ENCODE data around the gene MAP3K3.
A peak's percentile ranks its signal among the peaks of the same experiment; 100 is the strongest.

MAP3K3 gene

GRCh38 chr17:63700528-63701455 is 78.6 kb downstream of the MAP3K3 start:
- FAIRE-seq (no peak), DNase-seq (ENCODE audit: insufficient read length, low spot score) (no peak)
- TF ChIP-seq, protein P1, sequence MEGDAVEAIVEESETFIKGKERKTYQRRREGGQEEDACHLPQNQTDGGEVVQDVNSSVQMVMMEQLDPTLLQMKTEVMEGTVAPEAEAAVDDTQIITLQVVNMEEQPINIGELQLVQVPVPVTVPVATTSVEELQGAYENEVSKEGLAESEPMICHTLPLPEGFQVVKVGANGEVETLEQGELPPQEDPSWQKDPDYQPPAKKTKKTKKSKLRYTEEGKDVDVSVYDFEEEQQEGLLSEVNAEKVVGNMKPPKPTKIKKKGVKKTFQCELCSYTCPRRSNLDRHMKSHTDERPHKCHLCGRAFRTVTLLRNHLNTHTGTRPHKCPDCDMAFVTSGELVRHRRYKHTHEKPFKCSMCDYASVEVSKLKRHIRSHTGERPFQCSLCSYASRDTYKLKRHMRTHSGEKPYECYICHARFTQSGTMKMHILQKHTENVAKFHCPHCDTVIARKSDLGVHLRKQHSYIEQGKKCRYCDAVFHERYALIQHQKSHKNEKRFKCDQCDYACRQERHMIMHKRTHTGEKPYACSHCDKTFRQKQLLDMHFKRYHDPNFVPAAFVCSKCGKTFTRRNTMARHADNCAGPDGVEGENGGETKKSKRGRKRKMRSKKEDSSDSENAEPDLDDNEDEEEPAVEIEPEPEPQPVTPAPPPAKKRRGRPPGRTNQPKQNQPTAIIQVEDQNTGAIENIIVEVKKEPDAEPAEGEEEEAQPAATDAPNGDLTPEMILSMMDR (IDR thresholded peaks at IDR 0.05; ENCODE audit: insufficient read depth, missing control alignments) = peak; percentile 21

DNA sequence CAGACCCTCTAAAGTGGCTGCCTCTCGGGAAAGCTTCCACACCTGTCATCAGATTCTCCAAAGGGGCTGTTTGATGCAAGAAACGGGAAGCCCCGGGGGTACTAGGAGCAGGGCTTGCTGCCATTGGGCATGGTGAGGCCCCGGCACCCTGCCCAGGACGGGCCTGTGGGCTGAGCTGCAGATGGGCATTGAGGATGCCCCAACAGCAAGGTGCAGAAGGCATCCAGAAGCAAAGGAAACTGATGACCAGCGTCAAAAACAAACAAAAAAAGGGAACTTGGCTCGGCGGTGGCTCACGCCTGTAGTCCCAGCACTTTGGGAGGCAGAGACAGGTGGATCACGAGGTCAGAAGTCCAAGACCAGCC is 79.2 kb downstream of the MAP3K3 start:
- DNase-seq (ENCODE audit: insufficient read length, low spot score) (no peak), FAIRE-seq (no peak)
- TF ChIP-seq, protein P1 (IDR thresholded peaks at IDR 0.05; ENCODE audit: insufficient read depth, missing control alignments) = no peak

GRCh38 chr17:63701868-63702720 is 79.9 kb downstream of the MAP3K3 start:
- FAIRE-seq (no peak), DNase-seq (ENCODE audit: insufficient read length, low spot score) (no peak)
- TF ChIP-seq, protein P1 (IDR thresholded peaks at IDR 0.05; ENCODE audit: insufficient read depth, missing control alignments) = no peak

DNA sequence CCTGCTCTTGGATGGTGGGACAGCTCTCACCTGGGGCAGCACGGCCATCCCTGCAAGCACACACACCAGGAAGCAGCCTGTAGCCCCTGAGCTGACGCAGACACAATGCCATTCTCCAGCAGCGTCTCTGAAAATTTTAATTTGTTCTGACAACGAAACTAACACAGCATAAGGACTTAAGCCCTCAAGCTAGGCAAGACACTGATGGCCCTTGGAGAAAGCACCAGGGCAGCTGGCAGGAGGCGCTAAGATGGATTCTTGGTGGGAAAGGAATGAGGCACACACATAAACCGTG is 80.5 kb downstream of the MAP3K3 start:
- FAIRE-seq (no peak), DNase-seq (ENCODE audit: insufficient read length, low spot score) (no peak)
- TF ChIP-seq, protein P1 (IDR thresholded peaks at IDR 0.05; ENCODE audit: insufficient read depth, missing control alignments) = no peak

- DNase-seq (ENCODE audit: insufficient read length, low spot score) (no peak), FAIRE-seq (no peak)
- TF ChIP-seq, protein P1 (IDR thresholded peaks at IDR 0.05; ENCODE audit: insufficient read depth, missing control alignments) = no peak
These were observed 80.8 kb downstream of the MAP3K3 start for GRCh38 chr17:63703029-63703428.

DNA sequence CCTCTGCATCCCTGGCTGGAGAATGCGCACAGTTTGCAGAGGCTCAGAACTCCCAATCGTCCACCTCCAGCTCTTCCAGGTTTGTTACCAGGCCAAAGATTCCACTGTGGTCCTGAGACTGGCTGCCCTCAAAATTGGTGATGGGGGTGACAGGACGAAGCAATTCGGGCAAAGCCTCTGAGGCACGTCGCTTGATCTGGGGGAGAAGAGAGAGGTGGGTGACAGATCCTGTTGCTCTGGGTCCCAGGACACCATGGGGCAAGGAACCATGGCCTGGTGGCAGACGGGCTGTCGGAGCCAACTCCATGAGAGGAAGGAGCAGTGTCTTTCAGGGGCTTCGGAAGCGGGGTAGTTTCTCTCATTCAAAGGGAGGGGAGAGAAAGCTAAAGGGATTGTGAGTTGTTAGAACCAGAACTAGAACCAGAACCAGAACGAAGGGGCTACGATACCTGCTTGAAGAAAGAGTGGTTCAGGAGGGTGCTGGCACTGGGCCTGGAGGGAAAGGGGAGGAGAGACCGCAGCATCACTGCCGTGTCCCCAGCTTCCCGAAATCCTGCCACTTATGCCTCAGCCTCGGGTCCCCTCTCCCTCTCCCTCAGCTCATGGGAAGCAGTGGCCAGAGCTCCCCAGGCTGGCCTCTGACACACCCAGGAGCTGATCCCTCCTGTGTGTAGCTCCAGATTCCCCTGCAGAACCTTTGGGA is 81.5 kb downstream of the MAP3K3 start:
- TF ChIP-seq, protein P1 (IDR thresholded peaks at IDR 0.05; ENCODE audit: insufficient read depth, missing control alignments) = no peak
- DNase-seq (ENCODE audit: insufficient read length, low spot score) (no peak), FAIRE-seq (no peak)

Measured in D721Med (cell line).